GM19468 (cell line): ENCODE data around the gene CXCL14.

ENCODE experiments used
- ATAC-seq: cut with Tn5 transposase; IDR thresholded peaks from one replicate; pipeline ENCODE4 v1.9.1; 2021; ENCODE audit warnings: mild to moderate bottlenecking, moderate library complexity, moderate number of reproducible peaks; ENCODE audit not compliant: unreplicated experiment; ENCODE audit errors: extremely low read depth

The CXCL14 gene

GRCh38 chr5:135521964-135522363 lies 56.8 kb downstream of the CXCL14 start:
- no peak for ATAC-seq
